Osteocyte (in vitro differentiated cells): ENCODE measurements around the gene FBRS. TPM values are rescaled to one million over a fixed set of nuclear protein-coding genes. Genes with fewer than 3 reads are reported as not detected.

Experiments
- DNase-seq: peaks from one replicate; pipeline ENCODE4 v3.0.0; 2021; ENCODE audit warnings: mixed read lengths; ENCODE audit not compliant: unreplicated experiment; ENCODE audit errors: extremely low spot score
- H3K27ac Mint-ChIP-seq: one replicate; pipeline ENCODE4 v1.8.0; 2021; ENCODE audit warnings: mild to moderate bottlenecking, mixed read lengths; ENCODE audit not compliant: unreplicated experiment
- H3K27me3 Mint-ChIP-seq: one replicate; pipeline ENCODE4 v1.8.0; 2021; ENCODE audit warnings: mixed read lengths; ENCODE audit not compliant: unreplicated experiment
- H3K36me3 Mint-ChIP-seq: one replicate; pipeline ENCODE4 v1.8.0; 2021; ENCODE audit warnings: mixed read lengths; ENCODE audit not compliant: unreplicated experiment
- H3K4me1 Mint-ChIP-seq: one replicate; pipeline ENCODE4 v1.8.0; 2021; ENCODE audit warnings: mixed read lengths; ENCODE audit not compliant: unreplicated experiment
- H3K4me3 Mint-ChIP-seq: one replicate; pipeline ENCODE4 v1.8.0; 2021; ENCODE audit warnings: mild to moderate bottlenecking, moderate library complexity, mixed read lengths; ENCODE audit not compliant: unreplicated experiment
- H3K9me3 Mint-ChIP-seq: one replicate; pipeline ENCODE4 v1.8.0; 2021; ENCODE audit warnings: mixed read lengths; ENCODE audit not compliant: unreplicated experiment
- total RNA-seq: library from RNA; stranded (reverse); gene quantifications from 2 replicates; pipeline ENCODE4 v1.2.1, GENCODE V29; 2021
- TF ChIP-seq, protein P1 (sequence below): fragments of 200-600 bp; sonication (generic); IDR thresholded peaks from 2 replicates; pipeline ENCODE4 v1.5.0; 2021; ENCODE audit warnings: antibody characterized with exemption, mild to moderate bottlenecking, moderate library complexity

FBRS gene
- total RNA-seq, 1 donor from 2014 or later: 67.4 TPM

DNA sequence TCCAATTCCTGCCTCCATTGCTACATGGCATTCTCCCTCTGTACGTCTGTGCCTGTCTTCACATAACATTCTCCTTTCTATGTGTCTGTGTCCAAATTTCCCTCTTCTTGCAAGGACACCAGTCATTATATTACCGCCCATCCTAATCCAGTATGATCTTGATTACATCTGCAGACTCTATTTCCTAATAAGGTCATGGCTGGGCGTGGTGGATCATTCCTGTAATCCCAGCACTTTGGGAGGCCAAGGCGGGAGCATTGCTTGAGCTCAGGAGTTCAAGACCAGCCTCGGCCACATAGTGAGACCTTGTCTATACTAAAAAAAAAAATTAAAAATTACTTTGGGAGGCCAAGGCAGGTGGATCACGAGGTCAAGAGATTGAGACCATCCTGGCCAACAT is 12.5 kb upstream of the FBRS start:
- Mint-ChIP-seq H3K4me1 (peaks cover 5% of the 10 kb centered on the region), H3K27me3 (no peaks in the 10 kb centered on the region), H3K9me3 (no peaks in the 10 kb centered on the region), H3K4me3 (no peak overlapping the region), H3K27ac (no peak overlapping the region), H3K36me3 (no peaks in the 10 kb centered on the region)
- DNase-seq: no peak
- TF ChIP-seq, protein P1, sequence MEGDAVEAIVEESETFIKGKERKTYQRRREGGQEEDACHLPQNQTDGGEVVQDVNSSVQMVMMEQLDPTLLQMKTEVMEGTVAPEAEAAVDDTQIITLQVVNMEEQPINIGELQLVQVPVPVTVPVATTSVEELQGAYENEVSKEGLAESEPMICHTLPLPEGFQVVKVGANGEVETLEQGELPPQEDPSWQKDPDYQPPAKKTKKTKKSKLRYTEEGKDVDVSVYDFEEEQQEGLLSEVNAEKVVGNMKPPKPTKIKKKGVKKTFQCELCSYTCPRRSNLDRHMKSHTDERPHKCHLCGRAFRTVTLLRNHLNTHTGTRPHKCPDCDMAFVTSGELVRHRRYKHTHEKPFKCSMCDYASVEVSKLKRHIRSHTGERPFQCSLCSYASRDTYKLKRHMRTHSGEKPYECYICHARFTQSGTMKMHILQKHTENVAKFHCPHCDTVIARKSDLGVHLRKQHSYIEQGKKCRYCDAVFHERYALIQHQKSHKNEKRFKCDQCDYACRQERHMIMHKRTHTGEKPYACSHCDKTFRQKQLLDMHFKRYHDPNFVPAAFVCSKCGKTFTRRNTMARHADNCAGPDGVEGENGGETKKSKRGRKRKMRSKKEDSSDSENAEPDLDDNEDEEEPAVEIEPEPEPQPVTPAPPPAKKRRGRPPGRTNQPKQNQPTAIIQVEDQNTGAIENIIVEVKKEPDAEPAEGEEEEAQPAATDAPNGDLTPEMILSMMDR: no peak

DNA sequence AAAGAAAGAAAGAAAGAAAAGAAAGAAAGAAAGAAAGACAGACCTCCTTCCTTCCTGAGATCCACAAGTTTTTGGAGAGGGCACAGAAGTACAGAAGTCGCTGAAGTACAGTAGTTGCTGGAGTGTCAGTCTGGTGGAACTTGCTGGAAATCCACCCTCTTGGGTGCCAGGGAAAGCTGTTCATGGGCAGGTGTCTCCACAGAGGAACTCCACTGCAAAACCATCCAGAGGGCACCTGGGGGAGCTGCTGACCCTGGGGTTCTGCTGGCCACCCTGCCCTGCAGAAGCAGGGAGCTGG is 11.0 kb upstream of the FBRS start:
- Mint-ChIP-seq H3K4me1 (peaks cover 11% of the 10 kb centered on the region), H3K9me3 (no peaks in the 10 kb centered on the region), H3K36me3 (no peaks in the 10 kb centered on the region), H3K27ac (no peak overlapping the region), H3K27me3 (no peaks in the 10 kb centered on the region), H3K4me3 (no peak overlapping the region)
- DNase-seq: no peak
- TF ChIP-seq, protein P1: no peak

- Mint-ChIP-seq H3K27me3 (no peaks in the 10 kb centered on the region), H3K27ac (peak overlapping the region; percentile 90), H3K9me3 (no peaks in the 10 kb centered on the region), H3K4me1 (peaks cover 21% of the 10 kb centered on the region), H3K4me3 (peak overlapping the region; percentile 87), H3K36me3 (peaks cover 5% of the 10 kb centered on the region)
- DNase-seq: no peak
- TF ChIP-seq, protein P1: no peak
These were observed 8.4 kb upstream of the FBRS start for GRCh38 chr16:30649725-30650368.

- Mint-ChIP-seq H3K27ac (peak within 1 kb of the TSS; percentile 90), H3K36me3 (peaks cover 7% of the 10 kb centered on the region), H3K9me3 (no peaks in the 10 kb centered on the region), H3K27me3 (no peaks in the 10 kb centered on the region), H3K4me1 (peaks cover 21% of the 10 kb centered on the region), H3K4me3 (peak within 1 kb of the TSS; percentile 87)
- TF ChIP-seq, protein P1: no peak
- DNase-seq: peak; percentile 99
These were observed 7.7 kb upstream of the FBRS start, which contains the start of gene PRR14 for GRCh38 chr16:30650369-30651123. Gene PRR14 (plus strand): TSS chr16:30650960. CDS start chr16:30651646, 686 bp downstream.
